Loucy (cell line): ENCODE results near the gene USP11.

ENCODE experiments used
- CTCF ChIP-seq: fragments of 200-600 bp; sonication (generic); conservative IDR thresholded peaks from 2 replicates; pipeline ENCODE4 v1.5.1; 2014; ENCODE audit warnings: mild to moderate bottlenecking, antibody characterized with exemption, low read length
- EZH2phosphoT487 ChIP-seq: fragments of 200-600 bp; IDR thresholded peaks from 2 replicates; pipeline ENCODE4 v1.6.1; 2018; ENCODE audit warnings: antibody characterized with exemption, mild to moderate bottlenecking, moderate library complexity, borderline replicate concordance

GRCh38 chrX:47245156-47245555 is 12.3 kb downstream of the USP11 start:
- TF ChIP-seq CTCF (no peak), EZH2phosphoT487 (no peak)
